PC-3 (cell line): ENCODE data around the gene C1orf141.

Experiments used
- EZH2 ChIP-seq: fragments of 300-600 bp; sonication (generic); IDR thresholded peaks from one replicate; pipeline ENCODE4 v1.6.1; 2017; ENCODE audit warnings: antibody characterized with exemption, mild to moderate bottlenecking, low read length; ENCODE audit not compliant: unreplicated experiment
- TF ChIP-seq, protein P1 (sequence below): fragments of 300-600 bp; sonication (generic); conservative IDR thresholded peaks from 2 replicates; pipeline ENCODE4 v1.5.1; 2017; ENCODE audit warnings: antibody characterized with exemption, low read depth, mild to moderate bottlenecking, low read length

DNA sequence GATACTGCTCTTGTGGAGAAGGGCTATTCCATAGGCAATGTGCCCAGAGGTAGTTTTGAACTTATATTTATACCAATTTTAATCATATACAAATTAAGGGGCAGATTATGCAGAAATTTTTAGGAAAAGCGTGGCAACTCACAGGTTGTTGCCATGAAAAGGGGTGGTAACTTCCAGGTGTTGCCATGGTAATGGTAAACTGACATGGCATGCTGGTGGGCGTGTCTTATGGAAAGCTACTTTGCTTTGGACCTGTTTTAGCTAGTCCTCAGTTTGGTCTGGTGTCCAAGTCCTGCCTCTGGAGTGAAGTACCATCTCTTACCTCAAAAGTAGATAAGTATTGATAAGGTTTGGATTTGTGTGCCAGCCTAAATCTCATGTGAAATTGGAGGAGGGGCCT is 23.6 kb upstream of the C1orf141 start:
- TF ChIP-seq, protein P1, sequence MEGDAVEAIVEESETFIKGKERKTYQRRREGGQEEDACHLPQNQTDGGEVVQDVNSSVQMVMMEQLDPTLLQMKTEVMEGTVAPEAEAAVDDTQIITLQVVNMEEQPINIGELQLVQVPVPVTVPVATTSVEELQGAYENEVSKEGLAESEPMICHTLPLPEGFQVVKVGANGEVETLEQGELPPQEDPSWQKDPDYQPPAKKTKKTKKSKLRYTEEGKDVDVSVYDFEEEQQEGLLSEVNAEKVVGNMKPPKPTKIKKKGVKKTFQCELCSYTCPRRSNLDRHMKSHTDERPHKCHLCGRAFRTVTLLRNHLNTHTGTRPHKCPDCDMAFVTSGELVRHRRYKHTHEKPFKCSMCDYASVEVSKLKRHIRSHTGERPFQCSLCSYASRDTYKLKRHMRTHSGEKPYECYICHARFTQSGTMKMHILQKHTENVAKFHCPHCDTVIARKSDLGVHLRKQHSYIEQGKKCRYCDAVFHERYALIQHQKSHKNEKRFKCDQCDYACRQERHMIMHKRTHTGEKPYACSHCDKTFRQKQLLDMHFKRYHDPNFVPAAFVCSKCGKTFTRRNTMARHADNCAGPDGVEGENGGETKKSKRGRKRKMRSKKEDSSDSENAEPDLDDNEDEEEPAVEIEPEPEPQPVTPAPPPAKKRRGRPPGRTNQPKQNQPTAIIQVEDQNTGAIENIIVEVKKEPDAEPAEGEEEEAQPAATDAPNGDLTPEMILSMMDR = no peak
- no peak for TF ChIP-seq EZH2
